Measurements from ENCODE around the gene GCFC2. TPM values are rescaled to one million over a fixed set of nuclear protein-coding genes. Genes with fewer than 3 reads are reported as not detected.
A peak's percentile ranks its signal among the peaks of the same experiment; 100 is the strongest.

Gene GCFC2
- total RNA-seq, 4 donors from 2014 or later, result 25.1 to 52.1 (median 43.0) TPM

DNA sequence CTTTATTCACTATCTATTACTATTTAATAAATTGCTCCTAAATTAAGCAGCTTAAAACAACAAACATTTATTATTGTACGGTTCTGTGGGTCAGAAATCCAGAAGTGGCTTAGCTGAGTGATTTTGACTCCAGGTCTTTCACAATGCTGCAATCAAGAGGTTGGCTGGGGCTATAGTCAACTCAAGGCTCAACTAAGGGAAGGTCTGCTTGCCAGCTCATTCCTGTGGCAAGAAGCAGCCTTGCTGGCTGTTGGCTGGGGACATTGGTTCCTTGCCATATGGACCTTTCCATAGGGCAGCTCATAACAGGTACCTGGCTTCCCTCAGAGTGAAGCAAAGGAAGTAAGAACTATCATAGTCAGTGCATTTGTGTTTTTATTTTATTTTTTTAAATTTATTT, 69.1 kb downstream of the GCFC2 start:
- intact Hi-C loops (cut with DNase I; ENCODE audit: low total_unique reads), result no loop called here
- H3K36me3 ChIP-seq, result no peaks in the 10 kb centered on the region
- H3K27me3 ChIP-seq, result no peaks in the 10 kb centered on the region
- H3K9me3 ChIP-seq, result no peaks in the 10 kb centered on the region
- no peaks in the 10 kb centered on the region for H3K4me1 ChIP-seq
- peak overlapping the region in 1 of 2 donors; percentile 52 for H3K27ac ChIP-seq
- TF ChIP-seq POLR2A (IDR thresholded peaks at IDR 0.05), result no peak
- TF ChIP-seq, protein P1, sequence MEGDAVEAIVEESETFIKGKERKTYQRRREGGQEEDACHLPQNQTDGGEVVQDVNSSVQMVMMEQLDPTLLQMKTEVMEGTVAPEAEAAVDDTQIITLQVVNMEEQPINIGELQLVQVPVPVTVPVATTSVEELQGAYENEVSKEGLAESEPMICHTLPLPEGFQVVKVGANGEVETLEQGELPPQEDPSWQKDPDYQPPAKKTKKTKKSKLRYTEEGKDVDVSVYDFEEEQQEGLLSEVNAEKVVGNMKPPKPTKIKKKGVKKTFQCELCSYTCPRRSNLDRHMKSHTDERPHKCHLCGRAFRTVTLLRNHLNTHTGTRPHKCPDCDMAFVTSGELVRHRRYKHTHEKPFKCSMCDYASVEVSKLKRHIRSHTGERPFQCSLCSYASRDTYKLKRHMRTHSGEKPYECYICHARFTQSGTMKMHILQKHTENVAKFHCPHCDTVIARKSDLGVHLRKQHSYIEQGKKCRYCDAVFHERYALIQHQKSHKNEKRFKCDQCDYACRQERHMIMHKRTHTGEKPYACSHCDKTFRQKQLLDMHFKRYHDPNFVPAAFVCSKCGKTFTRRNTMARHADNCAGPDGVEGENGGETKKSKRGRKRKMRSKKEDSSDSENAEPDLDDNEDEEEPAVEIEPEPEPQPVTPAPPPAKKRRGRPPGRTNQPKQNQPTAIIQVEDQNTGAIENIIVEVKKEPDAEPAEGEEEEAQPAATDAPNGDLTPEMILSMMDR (IDR thresholded peaks at IDR 0.05), result no peak
- DNase-seq, result no peak
- H3K4me3 ChIP-seq, result no peak overlapping the region

DNA sequence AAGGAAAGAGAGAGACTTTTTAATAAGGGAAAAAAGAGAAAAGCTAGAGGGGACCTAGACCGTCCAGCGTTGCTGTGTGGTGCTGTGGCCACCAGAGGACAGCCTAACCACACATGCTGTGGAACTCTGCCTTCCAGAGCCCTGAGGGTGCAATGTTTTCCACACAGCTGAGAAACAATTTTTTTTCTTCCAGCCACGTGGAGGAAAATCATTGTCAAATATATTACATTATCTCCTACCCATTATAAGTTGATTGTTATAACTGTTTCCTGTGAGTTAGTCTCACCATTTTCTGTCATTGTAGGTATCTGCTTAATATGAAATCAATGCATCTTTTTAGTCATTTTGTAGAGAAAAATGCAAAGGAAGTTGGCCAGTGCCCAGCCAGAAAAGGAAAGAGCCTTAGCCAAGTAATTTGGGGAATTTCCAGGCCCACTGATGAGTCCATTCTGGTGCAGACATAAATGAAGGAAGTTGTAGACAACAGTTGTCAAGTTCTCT, 70.0 kb downstream of the GCFC2 start:
- H3K9me3 ChIP-seq, result no peaks in the 10 kb centered on the region
- peak; percentile 66 to 74 for DNase-seq

DNA sequence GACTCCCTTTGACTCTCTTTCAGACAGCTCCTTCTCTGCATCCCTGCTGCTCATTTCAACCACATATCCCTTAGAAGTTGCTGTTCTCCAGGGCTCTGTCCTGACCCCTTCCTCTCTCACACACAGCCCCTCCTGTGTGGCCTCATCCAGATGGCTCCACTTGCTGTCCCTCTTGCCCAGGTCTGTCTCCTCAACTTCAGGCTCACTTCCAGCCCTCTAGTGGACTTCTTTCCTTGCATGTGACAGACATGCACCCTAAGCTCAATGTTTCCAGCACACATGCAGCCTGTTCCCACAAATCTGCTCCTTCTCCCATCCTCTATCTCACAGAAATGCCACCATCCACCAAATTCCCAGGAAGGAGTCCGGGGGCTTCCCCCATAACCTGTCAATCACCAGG, 73.1 kb downstream of the GCFC2 start:
- H3K27me3 ChIP-seq, result no peaks in the 10 kb centered on the region
- H3K4me3 ChIP-seq, result no peak overlapping the region
- TF ChIP-seq, protein P1 (IDR thresholded peaks at IDR 0.05), result no peak
- TF ChIP-seq POLR2A (IDR thresholded peaks at IDR 0.05), result no peak
- H3K4me1 ChIP-seq, result no peaks in the 10 kb centered on the region
- H3K36me3 ChIP-seq, result no peaks in the 10 kb centered on the region
- H3K9me3 ChIP-seq, result no peaks in the 10 kb centered on the region
- no peak overlapping the region for H3K27ac ChIP-seq
- intact Hi-C loops (cut with DNase I; ENCODE audit: low total_unique reads), result no loop called here
- no peak for DNase-seq

More for the DNA sequence above, 70.0 kb downstream of the GCFC2 start:
- Histone ChIP-seq H3K27ac (peak overlapping the region; percentile 38 to 52), H3K27me3 (no peaks in the 10 kb centered on the region), H3K4me1 (no peaks in the 10 kb centered on the region), H3K36me3 (no peaks in the 10 kb centered on the region), H3K4me3 (no peak overlapping the region)
- intact Hi-C loops (cut with DNase I; ENCODE audit: low total_unique reads), result no loop called here
- TF ChIP-seq, protein P1 (IDR thresholded peaks at IDR 0.05), result peak; percentile 88 to 98 (median 95)
- TF ChIP-seq POLR2A (IDR thresholded peaks at IDR 0.05), result no peak

DNA sequence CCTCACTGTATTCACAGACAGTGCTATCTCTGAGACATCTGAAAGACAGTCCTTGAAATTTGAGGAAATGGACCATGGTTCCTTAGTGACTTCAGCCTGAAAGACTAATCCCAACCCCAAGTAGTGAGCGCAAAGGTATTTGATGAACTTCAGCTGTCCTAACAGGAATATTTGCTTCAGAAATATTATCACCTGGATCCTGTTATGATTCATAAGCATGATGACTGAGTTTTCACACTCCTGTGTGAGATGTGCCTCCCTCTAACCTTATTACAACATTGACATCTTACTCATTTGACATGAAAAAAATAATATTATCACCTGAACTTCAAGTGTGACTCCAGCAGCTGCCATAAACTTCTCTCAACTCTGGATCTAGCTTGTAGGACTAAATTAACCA, 75.8 kb downstream of the GCFC2 start:
- Histone ChIP-seq H3K4me1 (no peaks in the 10 kb centered on the region), H3K27ac (no peak overlapping the region), H3K36me3 (no peaks in the 10 kb centered on the region), H3K9me3 (no peaks in the 10 kb centered on the region), H3K27me3 (no peaks in the 10 kb centered on the region), H3K4me3 (no peak overlapping the region)
- no peak for DNase-seq
- intact Hi-C loops (cut with DNase I; ENCODE audit: low total_unique reads), result no loop called here
- TF ChIP-seq, protein P1 (IDR thresholded peaks at IDR 0.05), result no peak
- no peak for TF ChIP-seq POLR2A (IDR thresholded peaks at IDR 0.05)

DNA sequence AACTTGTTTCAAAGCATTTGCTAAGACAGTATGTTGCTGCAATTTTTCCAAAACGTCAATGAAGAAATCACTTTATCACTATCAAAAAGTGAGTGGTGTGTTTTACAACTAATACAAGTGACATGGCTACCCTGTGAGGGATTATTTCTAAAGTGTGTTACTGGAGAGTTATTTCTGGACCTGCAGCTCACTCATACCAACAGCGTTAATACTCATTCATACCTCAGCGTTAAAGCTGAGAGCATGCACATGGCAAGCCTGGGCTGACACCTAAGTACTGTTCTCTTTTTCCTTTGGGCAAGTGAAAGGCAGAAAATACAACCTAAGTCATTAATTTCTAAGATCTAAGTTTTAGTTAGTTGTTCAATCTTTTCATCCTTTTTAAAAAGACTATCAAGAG, 77.1 kb downstream of the GCFC2 start:
- intact Hi-C loops (cut with DNase I; ENCODE audit: low total_unique reads), result no loop called here
- DNase-seq, result no peak
- Histone ChIP-seq H3K27ac (peak overlapping the region in 1 of 2 donors; percentile 73), H3K4me1 (no peaks in the 10 kb centered on the region), H3K27me3 (no peaks in the 10 kb centered on the region), H3K4me3 (no peak overlapping the region), H3K9me3 (no peaks in the 10 kb centered on the region), H3K36me3 (no peaks in the 10 kb centered on the region)
- TF ChIP-seq POLR2A (IDR thresholded peaks at IDR 0.05), result no peak
- TF ChIP-seq, protein P1 (IDR thresholded peaks at IDR 0.05), result no peak

All from uterus (tissue), 4 donors.